Lung (tissue), 12 donors: ENCODE results near the gene NPHP4. TPM values are rescaled to one million over a fixed set of nuclear protein-coding genes. Genes with fewer than 3 reads are reported as not detected.

ENCODE experiments used
- ATAC-seq: fragments of 200-7000 bp; cut with Tn5 transposase; one replicate; pipeline ENCODE4 v1.9.1; 2020; ENCODE audit warnings: moderate number of reproducible peaks; ENCODE audit not compliant: insufficient read depth, low FRiP score
- DNase-seq, 3 donors: peaks; one replicate each; pipeline ENCODE4 v3.0.0-alpha.2; 2013 to 2017
- H3K27ac ChIP-seq, 2 donors: one replicate each; pipeline ENCODE4 v1.5.1; 2013; ENCODE audit warnings: mild to moderate bottlenecking in 2 of 2, moderate library complexity in 2 of 2, control low read depth in 1 of 2, inconsistent platforms in 1 of 2, low read depth in 1 of 2, low read length in 1 of 2
- H3K27me3 ChIP-seq, 3 donors: one replicate each; pipeline ENCODE4 v1.5.1; 2013; ENCODE audit warnings: low read length in 2 of 3; ENCODE audit not compliant: control insufficient read depth in 3 of 3, insufficient read depth in 3 of 3
- H3K36me3 ChIP-seq, 4 donors: one replicate each; pipeline ENCODE4 v1.5.1; 2013; ENCODE audit warnings: low read length in 4 of 4, mild to moderate bottlenecking in 1 of 4, moderate library complexity in 1 of 4; ENCODE audit not compliant: control insufficient read depth in 4 of 4, insufficient read depth in 4 of 4
- H3K4me1 ChIP-seq, 5 donors: one replicate each; pipeline ENCODE4 v1.5.1; 2013; ENCODE audit warnings: low read length in 5 of 5, mild to moderate bottlenecking in 2 of 5, moderate library complexity in 1 of 5; ENCODE audit not compliant: control insufficient read depth in 5 of 5, insufficient read depth in 5 of 5
- H3K4me3 ChIP-seq: one replicate; pipeline ENCODE4 v1.5.1; 2013; ENCODE audit warnings: mild to moderate bottlenecking, control low read depth, moderate library complexity
- H3K9ac ChIP-seq, 2 donors: one replicate each; pipeline ENCODE4 v1.5.1; 2013; ENCODE audit warnings: low read length in 2 of 2, control low read depth in 1 of 2; ENCODE audit not compliant: insufficient read depth in 1 of 2
- H3K9me3 ChIP-seq, 4 donors: one replicate each; pipeline ENCODE4 v1.5.1; 2013; ENCODE audit warnings: low read length in 3 of 4, mild to moderate bottlenecking in 1 of 4, moderate library complexity in 1 of 4; ENCODE audit not compliant: control insufficient read depth in 4 of 4, insufficient read depth in 3 of 4
- CTCF ChIP-seq: IDR thresholded peaks from 2 replicates; pipeline ENCODE4 v1.5.1; 2012; ENCODE audit warnings: mild to moderate bottlenecking; ENCODE audit errors: control extremely low read depth, extremely low read depth
- WGBS, 2 donors: extraction: QIAGEN DNeasy Blood & Tissue Kit; methylation state at CpG; one replicate each; pipeline ENCODE4 v1.1.7; 2013; 5-methylcytosine and 5-hydroxymethylcytosine counted together
- polyA plus RNA-seq, 2 donors: library from polyadenylated mRNA; stranded (reverse); fragments of 200-250 nt; gene quantifications; one replicate each; pipeline ENCODE4 v1.2.1, GENCODE V29; 2013
- total RNA-seq, 2 donors: library from RNA; depleted of rRNA in 1 of 2; stranded (reverse); fragments of >200 nt in 1 of 2; gene quantifications; one replicate each; pipeline ENCODE4 v1.2.1, GENCODE V29; 2014 to 2021
- donor health status: control.
- donor health status: control.
- donor health status: Bipolar disorder and iron deficiency.
- donor health status: healthy.
- donor health status: DM: yes; HTN: yes; CAD: no.

NPHP4 gene
- total and polyA plus RNA-seq, 4 donors = 6.0 to 23.3 (median 11.1) TPM

GRCh38 chr1:5920201-5920600 lies 72.0 kb downstream of the NPHP4 start:
- H3K9me3 ChIP-seq = no peaks in the 10 kb centered on the region
- no peaks in the 10 kb centered on the region for H3K27me3 ChIP-seq
- H3K4me1 ChIP-seq = peaks cover 0 to 4% (median 2%) of the 10 kb centered on the region in 5 donors
- H3K36me3 ChIP-seq = peaks cover 0 to 2% (median 1%) of the 10 kb centered on the region in 4 donors
- WGBS, 2 donors = 97% methylated on average over 17 of the region's 17 CpGs
- no peak for ATAC-seq
- no peak overlapping the region for H3K27ac ChIP-seq
- DNase-seq = no peak
- no peak overlapping the region for H3K4me3 ChIP-seq
- H3K9ac ChIP-seq = no peak overlapping the region
- TF ChIP-seq CTCF = no peak

- Histone ChIP-seq H3K27ac (no peak overlapping the region), H3K27me3 (no peaks in the 10 kb centered on the region), H3K36me3 (peaks cover 0 to 2% (median 1%) of the 10 kb centered on the region in 4 donors), H3K9me3 (peaks cover 0 to 2% (median 0%) of the 10 kb centered on the region in 4 donors), H3K4me1 (peaks cover 0 to 4% (median 2%) of the 10 kb centered on the region in 5 donors), H3K4me3 (no peak overlapping the region), H3K9ac (no peak overlapping the region)
- 39 to 59% methylated on average over 2 of the region's 2 CpGs for WGBS, 2 donors
- DNase-seq = no peak
- ATAC-seq = no peak
- no peak for TF ChIP-seq CTCF
These were observed 74.0 kb downstream of the NPHP4 start for GRCh38 chr1:5918275-5918649.

DNA sequence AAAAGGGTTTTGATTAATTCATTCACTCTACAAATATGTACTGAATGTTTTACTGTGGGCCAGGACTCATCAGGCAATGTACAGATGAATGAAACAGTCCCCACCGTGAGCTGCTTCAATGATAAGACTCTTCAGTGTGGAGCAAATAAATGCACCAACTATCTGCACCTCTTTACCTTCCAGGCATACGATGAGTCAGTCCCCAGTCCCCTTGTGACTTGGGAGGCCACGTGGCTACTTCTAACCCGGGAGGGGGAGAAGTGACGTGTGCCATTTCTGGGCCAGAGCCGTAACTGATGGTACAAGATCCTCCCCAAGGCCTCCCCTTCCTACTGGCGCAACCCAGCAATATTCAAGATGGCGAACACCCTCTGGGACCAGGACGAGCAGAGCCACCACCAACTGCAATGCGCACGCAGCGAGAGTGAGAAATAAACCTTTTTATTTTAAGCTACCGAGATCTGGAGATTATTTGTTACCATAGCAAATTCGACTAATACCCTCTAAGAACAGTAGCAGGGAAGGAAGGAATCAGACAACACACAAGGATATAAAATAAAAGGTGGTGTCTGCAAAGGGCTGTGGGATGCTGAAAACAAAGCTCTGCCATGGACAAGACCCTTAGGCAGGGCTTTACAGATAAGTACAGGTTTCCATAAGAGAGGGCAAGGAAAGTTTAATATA lies 74.5 kb downstream of the NPHP4 start:
- H3K4me1 ChIP-seq = peaks cover 0 to 4% (median 2%) of the 10 kb centered on the region in 5 donors
- H3K9me3 ChIP-seq = peaks cover 0 to 2% (median 0%) of the 10 kb centered on the region in 4 donors
- H3K9ac ChIP-seq = no peak overlapping the region
- peaks cover 0 to 2% (median 1%) of the 10 kb centered on the region in 4 donors for H3K36me3 ChIP-seq
- no peak for TF ChIP-seq CTCF
- H3K27me3 ChIP-seq = no peaks in the 10 kb centered on the region
- DNase-seq = no peak
- WGBS, 2 donors = 93 to 95% methylated on average over 14 of the region's 14 CpGs
- no peak overlapping the region for H3K4me3 ChIP-seq
- no peak for ATAC-seq
- H3K27ac ChIP-seq = no peak overlapping the region

DNA sequence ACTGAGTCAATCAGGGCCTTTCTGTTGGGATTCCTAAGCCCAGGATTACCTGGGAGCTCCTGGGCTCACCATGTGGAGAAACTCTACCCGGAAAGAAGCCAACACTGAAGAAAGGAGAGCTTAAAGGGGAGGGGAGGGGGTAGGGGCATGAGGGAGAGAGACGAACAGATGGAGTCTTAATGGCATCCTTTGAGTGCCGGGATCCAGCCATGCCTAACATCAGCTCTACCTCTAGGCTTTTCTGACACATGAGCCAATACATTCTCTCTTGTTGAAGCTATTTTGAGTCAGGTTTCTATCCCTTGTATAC lies 75.0 kb downstream of the NPHP4 start:
- peaks cover 0 to 4% (median 2%) of the 10 kb centered on the region in 5 donors for H3K4me1 ChIP-seq
- 93 to 96% methylated on average over 3 of the region's 3 CpGs for WGBS, 2 donors
- H3K36me3 ChIP-seq = peaks cover 0 to 2% (median 1%) of the 10 kb centered on the region in 4 donors
- no peak overlapping the region for H3K9ac ChIP-seq
- peaks cover 0 to 2% (median 0%) of the 10 kb centered on the region in 4 donors for H3K9me3 ChIP-seq
- no peak for TF ChIP-seq CTCF
- H3K27ac ChIP-seq = no peak overlapping the region
- no peak overlapping the region for H3K4me3 ChIP-seq
- ATAC-seq = no peak
- DNase-seq = no peak
- H3K27me3 ChIP-seq = no peaks in the 10 kb centered on the region
